Mesenchymal stem cell (in vitro differentiated cells and primary cell): Measurements from ENCODE around the gene RELT.

Source experiments
- DNase-seq: peaks from one replicate; pipeline ENCODE4 v3.0.0-alpha.2; 2013
- H2AFZ ChIP-seq: one replicate; pipeline ENCODE4 v1.6.1; 2013; ENCODE audit warnings: low read depth, mild to moderate bottlenecking, control low read depth, inconsistent platforms, low read length, moderate library complexity
- H2AK5ac ChIP-seq: 2 replicates; pipeline ENCODE4 v1.6.1; 2013; ENCODE audit warnings: low read length, moderate library complexity, mild to moderate bottlenecking, inconsistent platforms; ENCODE audit not compliant: severe bottlenecking
- H2BK120ac ChIP-seq: one replicate; pipeline ENCODE4 v1.6.1; 2013; ENCODE audit warnings: low read depth, mild to moderate bottlenecking, inconsistent platforms, low read length, moderate library complexity
- H2BK12ac ChIP-seq, 2 experiments: one replicate each; pipeline ENCODE4 v1.6.1; 2013; ENCODE audit warnings: inconsistent platforms in 2 of 2, low read length in 2 of 2, mild to moderate bottlenecking in 2 of 2, moderate library complexity in 2 of 2, control low read depth in 1 of 2
- H2BK15ac ChIP-seq: one replicate; pipeline ENCODE4 v1.6.1; 2013; ENCODE audit warnings: mild to moderate bottlenecking, low read depth, inconsistent platforms; ENCODE audit not compliant: poor library complexity, severe bottlenecking
- H2BK5ac ChIP-seq: 2 replicates; pipeline ENCODE4 v1.6.1; 2013; ENCODE audit warnings: low read depth, mild to moderate bottlenecking, low read length, control low read depth, inconsistent platforms; ENCODE audit not compliant: poor library complexity, severe bottlenecking
- H3K14ac ChIP-seq, 2 experiments: one replicate each; pipeline ENCODE4 v1.6.1; 2013; ENCODE audit warnings: inconsistent platforms in 2 of 2, low read length in 2 of 2, control low read depth in 1 of 2, mild to moderate bottlenecking in 1 of 2, moderate library complexity in 1 of 2
- H3K18ac ChIP-seq, 2 experiments: one replicate each; pipeline ENCODE4 v1.6.1; 2013; ENCODE audit warnings: inconsistent platforms in 2 of 2, low read length in 2 of 2, control low read depth in 1 of 2, low read depth in 1 of 2, mild to moderate bottlenecking in 1 of 2
- H3K23ac ChIP-seq, 2 experiments: one replicate each; pipeline ENCODE4 v1.6.1; 2013; ENCODE audit warnings: inconsistent platforms in 2 of 2, low read length in 2 of 2, mild to moderate bottlenecking in 2 of 2, moderate library complexity in 2 of 2, control low read depth in 1 of 2
- H3K27ac ChIP-seq: 2 replicates; pipeline ENCODE4 v1.5.1; 2013; ENCODE audit warnings: mild to moderate bottlenecking, moderate library complexity, low read length, control low read depth, inconsistent platforms; ENCODE audit not compliant: poor library complexity, severe bottlenecking
- H3K27me3 ChIP-seq, 2 experiments: 2 replicates each; pipeline versions ENCODE4 v1.6.1 to v1.7.0; 2013; ENCODE audit warnings: low read length in 2 of 2, mild to moderate bottlenecking in 2 of 2, moderate library complexity in 2 of 2, control low read depth in 1 of 2, inconsistent platforms in 1 of 2; ENCODE audit not compliant: control insufficient read depth in 1 of 2, insufficient read depth in 1 of 2
- H3K36me3 ChIP-seq, 2 experiments: 2 replicates each; pipeline versions ENCODE4 v1.6.1 to v1.7.0; 2013; ENCODE audit warnings: low read length in 2 of 2, control low read depth in 1 of 2, inconsistent platforms in 1 of 2, low read depth in 1 of 2, mild to moderate bottlenecking in 1 of 2; ENCODE audit not compliant: insufficient read depth in 2 of 2, control insufficient read depth in 1 of 2
- H3K4ac ChIP-seq, 2 experiments: one replicate each; pipeline ENCODE4 v1.6.1; 2013; ENCODE audit warnings: inconsistent platforms in 2 of 2, low read length in 2 of 2, mild to moderate bottlenecking in 2 of 2, moderate library complexity in 2 of 2, control low read depth in 1 of 2, low read depth in 1 of 2
- H3K4me1 ChIP-seq: 2 replicates; pipeline ENCODE4 v1.6.1; 2013; ENCODE audit warnings: low read depth, low read length, control low read depth; ENCODE audit not compliant: control insufficient read depth, insufficient read depth
- H3K4me2 ChIP-seq: 2 replicates; pipeline ENCODE4 v1.6.1; 2013; ENCODE audit warnings: low read length, mild to moderate bottlenecking, inconsistent platforms; ENCODE audit not compliant: poor library complexity, severe bottlenecking
- H3K4me3 ChIP-seq, 2 experiments: 2 replicates each; pipeline versions ENCODE4 v1.5.1 to v1.7.0; 2013; ENCODE audit warnings: low read length in 2 of 2, mild to moderate bottlenecking in 2 of 2, control low read depth in 1 of 2, low read depth in 1 of 2; ENCODE audit not compliant: insufficient read depth in 1 of 2
- H3K79me1 ChIP-seq: replicated peaks from 2 replicates; pipeline ENCODE4 v1.6.1; 2013; ENCODE audit warnings: mild to moderate bottlenecking, control low read depth, low read length, inconsistent platforms; ENCODE audit not compliant: poor library complexity, severe bottlenecking
- H3K9ac ChIP-seq: 2 replicates; pipeline ENCODE4 v1.7.0; 2013; ENCODE audit warnings: mild to moderate bottlenecking, low read length, moderate library complexity
- H3K9me3 ChIP-seq: 2 replicates; pipeline ENCODE4 v1.7.0; 2013; ENCODE audit warnings: mild to moderate bottlenecking, low read length; ENCODE audit not compliant: control insufficient read depth
- H4K8ac ChIP-seq: one replicate; pipeline ENCODE4 v1.6.1; 2013; ENCODE audit warnings: inconsistent platforms, mild to moderate bottlenecking, low read length, moderate library complexity
- H4K91ac ChIP-seq: one replicate; pipeline ENCODE4 v1.6.1; 2013; ENCODE audit warnings: mild to moderate bottlenecking, low read length, inconsistent platforms
- WGBS: methylation state at CpG from one replicate; pipeline ENCODE4 v1.1.7; 2013; ENCODE audit warnings: mixed read lengths; 5-methylcytosine and 5-hydroxymethylcytosine counted together

The RELT gene

GRCh38 chr11:73409431-73409830 lies 33.2 kb downstream of the RELT start:
- 97% methylated on average over 8 of the region's 8 CpGs for WGBS
- H3K79me1 ChIP-seq = no peaks in the 10 kb centered on the region
- no peak overlapping the region for H2BK12ac ChIP-seq

DNA sequence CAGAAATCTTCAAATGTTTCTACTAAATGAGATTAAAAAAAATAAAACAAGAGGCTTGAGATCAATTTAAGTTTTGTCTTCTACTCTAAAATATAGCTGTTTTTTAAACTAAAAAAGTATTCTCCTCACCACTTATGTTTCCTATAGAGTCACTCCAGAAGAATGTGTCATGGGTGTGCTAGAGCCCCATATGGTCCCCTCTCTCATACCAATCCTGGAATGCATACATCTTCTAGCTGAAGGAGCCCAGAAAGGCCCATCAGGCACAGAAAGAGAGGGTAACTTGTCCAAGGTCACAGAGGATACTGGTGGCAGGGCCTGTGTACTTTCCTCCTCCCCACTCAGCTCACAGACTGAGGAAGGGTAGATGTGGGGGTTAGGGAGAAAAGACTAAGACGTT lies 34.4 kb downstream of the RELT start:
- WGBS = no CpG with 5 or more reads among the region's 1 CpG
- Histone ChIP-seq H3K4ac (no peak overlapping the region), H3K9me3 (no peaks in the 10 kb centered on the region), H3K27ac (no peak overlapping the region), H3K4me3 (no peak overlapping the region), H2BK5ac (no peak overlapping the region), H2BK12ac (no peak overlapping the region), H4K8ac (no peak overlapping the region), H2AK5ac (no peak overlapping the region), H3K36me3 (peaks cover 32 to 44% of the 10 kb centered on the region in 2 experiments), H2BK15ac (no peak overlapping the region), H2BK120ac (no peak overlapping the region), H2AFZ (no peak overlapping the region), H3K27me3 (no peaks in the 10 kb centered on the region), H3K18ac (no peak overlapping the region), H4K91ac (no peak overlapping the region), H3K23ac (no peak overlapping the region), H3K79me1 (no peaks in the 10 kb centered on the region), H3K4me2 (no peak overlapping the region), H3K14ac (no peak overlapping the region), H3K4me1 (peaks cover 2% of the 10 kb centered on the region), H3K9ac (no peak overlapping the region)
- no peak for DNase-seq

More at GRCh38 chr11:73409431-73409830, 33.2 kb downstream of the RELT start:
- Histone ChIP-seq H3K4ac (no peak overlapping the region), H3K9ac (no peak overlapping the region), H3K4me2 (no peak overlapping the region), H3K14ac (no peak overlapping the region), H3K36me3 (peaks cover 39 to 54% of the 10 kb centered on the region in 2 experiments), H2AFZ (no peak overlapping the region), H4K91ac (no peak overlapping the region), H4K8ac (no peak overlapping the region), H2BK5ac (no peak overlapping the region), H3K9me3 (no peaks in the 10 kb centered on the region), H3K27me3 (no peaks in the 10 kb centered on the region), H3K4me1 (peaks cover 2% of the 10 kb centered on the region), H3K18ac (no peak overlapping the region), H3K23ac (no peak overlapping the region), H2BK120ac (no peak overlapping the region), H3K4me3 (no peak overlapping the region), H3K27ac (no peak overlapping the region), H2BK15ac (no peak overlapping the region), H2AK5ac (no peak overlapping the region)
- DNase-seq = no peak

DNA sequence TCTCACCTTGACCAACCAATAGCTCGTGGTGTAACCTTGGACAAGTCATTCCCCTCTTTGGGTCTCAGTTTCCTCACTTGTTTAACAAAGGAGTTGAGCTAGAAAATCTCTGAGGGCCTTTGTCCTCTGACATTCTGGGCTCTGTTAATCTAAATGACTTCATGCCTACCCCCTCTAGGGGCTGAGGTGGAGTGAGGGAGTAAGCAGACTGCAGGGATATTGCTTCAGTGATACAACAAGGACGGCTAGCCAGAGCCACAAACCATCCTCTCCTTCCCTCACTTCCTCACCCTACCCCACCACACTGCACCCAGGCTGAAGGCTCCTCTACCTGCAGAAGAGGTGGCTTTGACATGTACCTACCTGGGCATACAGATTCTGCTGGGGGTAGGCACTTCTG lies 34.8 kb downstream of the RELT start:
- H2BK5ac ChIP-seq = no peak overlapping the region
- whole genome bisulfite sequencing = 100% methylated on average over 2 of the region's 2 CpGs
- H4K8ac ChIP-seq = no peak overlapping the region
- peak overlapping the region; percentile 54 for H4K91ac ChIP-seq
- H3K27me3 ChIP-seq = no peaks in the 10 kb centered on the region
- H3K23ac ChIP-seq = no peak overlapping the region
- H2BK15ac ChIP-seq = no peak overlapping the region
- no peak overlapping the region for H3K14ac ChIP-seq
- H3K79me1 ChIP-seq = no peaks in the 10 kb centered on the region
- H3K36me3 ChIP-seq = peaks cover 29 to 41% of the 10 kb centered on the region in 2 experiments
- no peak overlapping the region for H3K9ac ChIP-seq
- no peak overlapping the region for H3K27ac ChIP-seq
- H2AK5ac ChIP-seq = no peak overlapping the region
- peaks cover 2% of the 10 kb centered on the region for H3K4me1 ChIP-seq
- no peak overlapping the region for H3K4me3 ChIP-seq
- H3K4me2 ChIP-seq = no peak overlapping the region
- no peak for DNase-seq
- no peaks in the 10 kb centered on the region for H3K9me3 ChIP-seq
- H3K18ac ChIP-seq = no peak overlapping the region
- no peak overlapping the region for H2BK120ac ChIP-seq
- no peak overlapping the region for H3K4ac ChIP-seq
- no peak overlapping the region for H2AFZ ChIP-seq
- H2BK12ac ChIP-seq = no peak overlapping the region

GRCh38 chr11:73412308-73412707 lies 36.1 kb downstream of the RELT start:
- H2BK15ac ChIP-seq = no peak overlapping the region
- H3K36me3 ChIP-seq = peaks cover 21 to 29% of the 10 kb centered on the region in 2 experiments
- no peak overlapping the region for H2BK12ac ChIP-seq

More at GRCh38 chr11:73412308-73412707, 36.1 kb downstream of the RELT start:
- Histone ChIP-seq H2AK5ac (no peak overlapping the region), H2AFZ (no peak overlapping the region), H3K4ac (no peak overlapping the region), H3K27ac (no peak overlapping the region), H3K9ac (no peak overlapping the region), H3K4me3 (no peak overlapping the region), H3K4me1 (peaks cover 2% of the 10 kb centered on the region), H3K23ac (no peak overlapping the region), H4K8ac (no peak overlapping the region), H4K91ac (no peak overlapping the region), H3K9me3 (no peaks in the 10 kb centered on the region), H3K14ac (no peak overlapping the region), H2BK5ac (no peak overlapping the region), H3K27me3 (no peaks in the 10 kb centered on the region), H3K18ac (no peak overlapping the region), H2BK120ac (no peak overlapping the region), H3K4me2 (no peak overlapping the region), H3K79me1 (no peaks in the 10 kb centered on the region)
- WGBS = 62% methylated on average over 3 of the region's 3 CpGs
- DNase-seq = no peak
